ENCODE results near the gene C4orf50. TPM values are rescaled to one million over a fixed set of nuclear protein-coding genes. Genes with fewer than 3 reads are reported as not detected.

C4orf50 gene
- total and polyA plus RNA-seq, 2 experiments from 2014 or later, result 0.06 to 0.31 TPM

GRCh38 chr4:6055030-6055429 is 36.8 kb upstream of the C4orf50 start (continued):
- TF ChIP-seq ZNF462 (CRISPR knock-in tag; IDR thresholded peaks at IDR 0.05), result no peak
- no peak for TF ChIP-seq ZNF331 (CRISPR knock-in tag; IDR thresholded peaks at IDR 0.05; ENCODE audit: low read depth)
- TF ChIP-seq NANOG (IDR thresholded peaks at IDR 0.05; ENCODE audit: borderline replicate concordance), result no peak
- no peak for TF ChIP-seq REST (IDR thresholded peaks at IDR 0.05; ENCODE audit: unreplicated experiment)
- no peak for TF ChIP-seq POLR2AphosphoS5 (IDR thresholded peaks at IDR 0.05; ENCODE audit: low read depth)
- TF ChIP-seq EZH2phosphoT487 (IDR thresholded peaks at IDR 0.05; ENCODE audit: unreplicated experiment), result no peak
- no peak for TF ChIP-seq ZNF114 (CRISPR knock-in tag; IDR thresholded peaks at IDR 0.05)
- TF ChIP-seq STAT1 (IDR thresholded peaks at IDR 0.05; ENCODE audit: unreplicated experiment), result no peak

Measured in GM23338 (cell line).